Measurements from ENCODE around the gene OR52H1. TPM values are rescaled to one million over a fixed set of nuclear protein-coding genes. Genes with fewer than 3 reads are reported as not detected.

OR52H1 gene
- total RNA-seq, 2 donors from 2014 or later: not detected

DNA sequence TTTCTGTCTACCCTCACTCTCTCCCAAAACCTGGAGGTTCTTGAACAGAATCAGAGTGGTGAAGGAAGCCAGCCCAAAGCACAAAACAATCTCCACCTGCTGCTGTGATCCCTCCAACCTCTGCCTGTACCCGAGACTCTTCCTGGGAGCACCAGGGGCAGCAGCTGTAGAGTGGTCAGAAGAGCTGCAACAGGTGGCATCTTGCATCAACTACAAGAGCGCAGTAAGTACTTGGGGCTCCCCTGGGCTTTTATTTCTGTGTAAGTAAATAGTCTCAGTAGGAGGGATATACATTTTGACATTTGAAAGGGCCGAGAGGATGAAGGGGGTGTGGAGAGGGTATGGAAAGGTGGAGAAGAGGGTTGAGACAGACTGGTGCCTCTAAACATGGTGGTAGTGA is 23.6 kb downstream of the OR52H1 start:
- no peak overlapping the region for H3K9ac ChIP-seq (ENCODE audit: extremely low read depth, low read length, poor library complexity, severe bottlenecking)
- H3K4me3 Mint-ChIP-seq: no peak overlapping the region
- H3K4me1 ChIP-seq (ENCODE audit: control insufficient read depth, insufficient read depth, low read length): no peaks in the 10 kb centered on the region
- no peak for DNase-seq
- TF ChIP-seq, protein P1, sequence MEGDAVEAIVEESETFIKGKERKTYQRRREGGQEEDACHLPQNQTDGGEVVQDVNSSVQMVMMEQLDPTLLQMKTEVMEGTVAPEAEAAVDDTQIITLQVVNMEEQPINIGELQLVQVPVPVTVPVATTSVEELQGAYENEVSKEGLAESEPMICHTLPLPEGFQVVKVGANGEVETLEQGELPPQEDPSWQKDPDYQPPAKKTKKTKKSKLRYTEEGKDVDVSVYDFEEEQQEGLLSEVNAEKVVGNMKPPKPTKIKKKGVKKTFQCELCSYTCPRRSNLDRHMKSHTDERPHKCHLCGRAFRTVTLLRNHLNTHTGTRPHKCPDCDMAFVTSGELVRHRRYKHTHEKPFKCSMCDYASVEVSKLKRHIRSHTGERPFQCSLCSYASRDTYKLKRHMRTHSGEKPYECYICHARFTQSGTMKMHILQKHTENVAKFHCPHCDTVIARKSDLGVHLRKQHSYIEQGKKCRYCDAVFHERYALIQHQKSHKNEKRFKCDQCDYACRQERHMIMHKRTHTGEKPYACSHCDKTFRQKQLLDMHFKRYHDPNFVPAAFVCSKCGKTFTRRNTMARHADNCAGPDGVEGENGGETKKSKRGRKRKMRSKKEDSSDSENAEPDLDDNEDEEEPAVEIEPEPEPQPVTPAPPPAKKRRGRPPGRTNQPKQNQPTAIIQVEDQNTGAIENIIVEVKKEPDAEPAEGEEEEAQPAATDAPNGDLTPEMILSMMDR (conservative IDR thresholded peaks at IDR 0.05): no peak
- no peaks in the 10 kb centered on the region for H3K36me3 ChIP-seq (ENCODE audit: control insufficient read depth, insufficient read depth, low read length)
- H3K27ac ChIP-seq (ENCODE audit: low read depth, low read length): no peak overlapping the region
- 73 to 88% methylated on average over 2 to 3 of the region's 3 CpGs for WGBS, 2 experiments (ENCODE audit: insufficient coverage in 1 of 2, insufficient read length in 1 of 2)
- H3K4me1 Mint-ChIP-seq: peaks cover 12% of the 10 kb centered on the region
- H3K9me3 Mint-ChIP-seq: no peaks in the 10 kb centered on the region
- H3K27me3 Mint-ChIP-seq (ENCODE audit: insufficient read depth): peaks cover 23% of the 10 kb centered on the region
- H3K27ac Mint-ChIP-seq: no peak overlapping the region
- no peaks in the 10 kb centered on the region for H3K9me3 ChIP-seq (ENCODE audit: control insufficient read depth, low read length)
- H3K36me3 Mint-ChIP-seq (ENCODE audit: low read depth): no peaks in the 10 kb centered on the region
- no peak overlapping the region for H3K4me3 ChIP-seq (ENCODE audit: low read length)
- no peaks in the 10 kb centered on the region for H3K27me3 ChIP-seq (ENCODE audit: control insufficient read depth, insufficient read depth, low read length, poor library complexity, severe bottlenecking)

DNA sequence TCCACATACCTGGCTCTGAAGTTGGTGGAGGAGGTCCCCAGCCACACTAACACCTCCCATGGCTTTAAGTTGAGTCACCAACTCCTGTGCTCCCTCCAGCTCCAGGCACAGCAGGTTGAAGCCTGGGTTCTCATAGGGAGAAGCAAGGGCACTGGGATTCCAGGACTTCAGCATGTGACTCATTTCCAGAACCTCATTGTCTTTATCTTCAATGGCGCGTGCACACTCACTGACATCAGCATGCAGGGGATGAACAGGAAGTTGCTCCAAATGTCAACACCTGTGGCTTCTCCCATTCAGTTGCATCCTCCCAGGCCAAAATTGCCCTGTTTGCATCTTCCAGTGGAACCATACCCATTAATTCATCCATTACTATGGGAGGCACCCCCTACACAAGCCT is 26.0 kb downstream of the OR52H1 start:
- DNase-seq: no peak
- TF ChIP-seq, protein P1 (conservative IDR thresholded peaks at IDR 0.05): no peak
- no peak overlapping the region for H3K27ac Mint-ChIP-seq
- Histone ChIP-seq H3K27ac (ENCODE audit: low read depth, low read length) (no peak overlapping the region), H3K9ac (ENCODE audit: extremely low read depth, low read length, poor library complexity, severe bottlenecking) (no peak overlapping the region), H3K4me3 (ENCODE audit: low read length) (no peak overlapping the region), H3K4me1 (ENCODE audit: control insufficient read depth, insufficient read depth, low read length) (no peaks in the 10 kb centered on the region), H3K36me3 (ENCODE audit: control insufficient read depth, insufficient read depth, low read length) (no peaks in the 10 kb centered on the region), H3K9me3 (ENCODE audit: control insufficient read depth, low read length) (no peaks in the 10 kb centered on the region), H3K27me3 (ENCODE audit: control insufficient read depth, insufficient read depth, low read length, poor library complexity, severe bottlenecking) (no peaks in the 10 kb centered on the region)
- peaks cover 21% of the 10 kb centered on the region for H3K27me3 Mint-ChIP-seq (ENCODE audit: insufficient read depth)
- H3K4me3 Mint-ChIP-seq: no peak overlapping the region
- 89 to 100% methylated on average over 2 of the region's 2 CpGs for WGBS, 2 experiments (ENCODE audit: insufficient coverage in 1 of 2, insufficient read length in 1 of 2)
- peaks cover 12% of the 10 kb centered on the region for H3K4me1 Mint-ChIP-seq
- H3K36me3 Mint-ChIP-seq (ENCODE audit: low read depth): no peaks in the 10 kb centered on the region
- no peaks in the 10 kb centered on the region for H3K9me3 Mint-ChIP-seq

DNA sequence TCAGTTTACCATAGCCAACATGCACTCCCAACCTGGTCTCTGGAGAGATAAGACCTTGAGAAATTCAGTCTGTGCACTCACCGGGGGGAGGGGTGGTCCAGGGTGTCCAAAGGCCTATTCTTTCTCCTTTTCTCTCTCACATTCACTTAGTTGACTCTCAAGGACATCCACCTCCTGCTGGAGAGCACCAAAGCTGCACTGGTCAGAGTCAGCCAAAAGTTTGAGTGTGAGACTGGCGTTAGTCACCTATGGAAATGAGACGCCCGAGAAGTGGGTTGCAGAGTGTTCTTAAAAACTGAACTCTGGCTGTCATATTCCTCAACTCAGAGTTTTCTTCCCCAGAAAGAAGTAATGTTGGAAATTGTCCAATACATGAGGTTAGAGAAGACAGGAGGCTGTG is 26.8 kb downstream of the OR52H1 start:
- Mint-ChIP-seq H3K4me1 (peaks cover 12% of the 10 kb centered on the region), H3K36me3 (ENCODE audit: low read depth) (no peaks in the 10 kb centered on the region), H3K27ac (no peak overlapping the region), H3K4me3 (no peak overlapping the region), H3K27me3 (ENCODE audit: insufficient read depth) (peaks cover 19% of the 10 kb centered on the region), H3K9me3 (no peaks in the 10 kb centered on the region)
- H3K9me3 ChIP-seq (ENCODE audit: control insufficient read depth, low read length): no peaks in the 10 kb centered on the region
- no peaks in the 10 kb centered on the region for H3K36me3 ChIP-seq (ENCODE audit: control insufficient read depth, insufficient read depth, low read length)
- H3K27ac ChIP-seq (ENCODE audit: low read depth, low read length): no peak overlapping the region
- DNase-seq: no peak
- no peaks in the 10 kb centered on the region for H3K27me3 ChIP-seq (ENCODE audit: control insufficient read depth, insufficient read depth, low read length, poor library complexity, severe bottlenecking)
- H3K4me3 ChIP-seq (ENCODE audit: low read length): no peak overlapping the region
- TF ChIP-seq, protein P1 (conservative IDR thresholded peaks at IDR 0.05): peak; percentile 34
- no peak overlapping the region for H3K9ac ChIP-seq (ENCODE audit: extremely low read depth, low read length, poor library complexity, severe bottlenecking)
- no peaks in the 10 kb centered on the region for H3K4me1 ChIP-seq (ENCODE audit: control insufficient read depth, insufficient read depth, low read length)
- 96 to 100% methylated on average over 2 to 4 of the region's 4 CpGs for WGBS, 2 experiments (ENCODE audit: insufficient coverage in 1 of 2, insufficient read length in 1 of 2)
